Activated gamma-delta T cell treated with anti-CD3 and anti-CD28 coated beads, Interleukin-2, amount 50 U/mL, for 16 hours (primary cell): ENCODE results near the gene CCER1.

Experiments used
- DNase-seq: peaks from one replicate; pipeline ENCODE4 v3.0.0-alpha.2; 2020; ENCODE audit warnings: low read depth

CCER1 gene

GRCh38 chr12:90920222-90920621 is 34.8 kb downstream of the CCER1 start:
- DNase-seq = no peak

DNA sequence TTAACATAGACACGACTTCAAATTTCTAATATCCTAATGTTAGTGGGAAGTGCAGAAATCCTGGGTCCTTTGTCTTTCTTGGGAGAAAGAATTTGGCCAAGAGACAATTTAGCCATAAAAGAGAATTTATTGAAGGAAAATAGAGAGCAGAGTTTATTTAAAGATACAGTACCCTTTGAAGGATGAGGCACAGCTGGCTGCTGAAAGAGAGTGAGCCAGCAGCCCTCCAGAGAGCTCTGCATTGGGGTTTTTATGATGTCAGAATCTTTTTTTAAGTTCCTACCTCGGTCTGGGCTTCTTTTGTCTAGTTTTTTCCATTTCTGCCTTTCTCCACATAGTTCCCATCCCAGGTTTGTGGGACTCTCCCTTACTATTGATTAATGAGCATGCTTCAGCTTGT is 37.5 kb downstream of the CCER1 start:
- no peak for DNase-seq

- DNase-seq = no peak
These were observed 38.5 kb downstream of the CCER1 start for GRCh38 chr12:90916516-90916915.

- DNase-seq = no peak
These were observed 39.6 kb downstream of the CCER1 start for GRCh38 chr12:90915353-90915752.

- DNase-seq = no peak
These were observed 44.0 kb downstream of the CCER1 start for GRCh38 chr12:90910958-90911357.

GRCh38 chr12:90909069-90909770 is 45.8 kb downstream of the CCER1 start:
- no peak for DNase-seq

DNA sequence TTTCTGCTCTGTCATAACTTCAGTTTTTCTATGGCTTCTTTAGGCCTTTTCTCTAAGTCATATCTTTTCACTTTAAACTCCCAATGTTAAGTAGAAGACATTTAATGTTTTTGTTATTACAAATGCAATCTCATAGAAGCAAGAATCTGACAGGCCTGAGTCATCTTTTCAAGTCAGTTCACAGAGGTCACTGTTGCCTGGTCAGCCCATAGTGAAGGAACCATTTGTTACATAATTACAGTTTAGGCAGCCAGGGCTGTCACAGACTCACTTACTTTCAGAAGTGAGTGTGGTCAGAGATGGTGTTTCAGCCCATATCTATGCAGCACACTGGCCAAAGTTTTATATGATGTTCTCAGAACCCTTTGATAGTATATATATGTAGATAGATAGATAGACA is 46.5 kb downstream of the CCER1 start:
- no peak for DNase-seq

DNA sequence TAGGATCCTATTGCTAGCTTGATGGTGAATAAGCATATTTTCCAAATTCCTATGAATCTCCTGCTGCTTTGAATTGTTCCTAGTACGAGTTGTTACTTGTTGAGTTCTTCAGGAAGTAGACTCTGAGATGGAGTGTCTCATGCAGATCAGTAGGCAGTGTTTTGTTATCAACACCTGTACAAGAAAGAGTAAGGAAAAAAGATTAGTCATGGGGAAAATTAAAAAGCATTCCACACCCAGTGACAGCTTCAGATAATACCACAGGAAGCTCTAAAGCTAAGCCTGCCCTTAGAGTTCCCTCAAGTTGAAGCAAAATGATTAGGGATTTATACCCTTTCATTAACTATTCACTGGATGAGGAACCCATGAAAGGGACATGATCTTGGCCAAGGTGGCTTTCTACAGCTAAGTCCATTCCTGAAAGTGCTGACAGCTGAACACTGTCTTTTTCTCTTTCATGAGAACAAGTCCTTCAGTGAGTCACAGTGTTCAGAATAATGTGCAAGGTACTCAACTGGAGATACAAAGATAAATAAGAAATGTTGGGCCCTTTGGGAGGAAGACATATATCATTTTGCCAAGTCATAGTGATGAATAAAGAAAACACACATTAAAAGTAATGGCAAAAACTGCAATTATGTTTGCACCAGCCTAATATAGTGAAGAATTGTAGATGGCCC is 49.1 kb downstream of the CCER1 start:
- no peak for DNase-seq

GRCh38 chr12:90902596-90902995 is 52.4 kb downstream of the CCER1 start:
- DNase-seq = no peak
